ENCODE data around the gene POMT1.

The POMT1 gene

GRCh38 chr9:131476777-131477345 lies 25.9 kb upstream of the POMT1 start:
- DNase-seq (ENCODE audit: low spot score): no peak

- no peak for DNase-seq (ENCODE audit: low spot score)
These were observed 25.4 kb upstream of the POMT1 start for GRCh38 chr9:131477367-131477766.

- no peak for DNase-seq (ENCODE audit: low spot score)
These were observed 24.8 kb upstream of the POMT1 start for GRCh38 chr9:131477816-131478419.

GRCh38 chr9:131478421-131478868 lies 24.3 kb upstream of the POMT1 start:
- DNase-seq (ENCODE audit: low spot score): no peak

- no peak for DNase-seq (ENCODE audit: low spot score)
These were observed 23.8 kb upstream of the POMT1 start for GRCh38 chr9:131478911-131479310.

DNA sequence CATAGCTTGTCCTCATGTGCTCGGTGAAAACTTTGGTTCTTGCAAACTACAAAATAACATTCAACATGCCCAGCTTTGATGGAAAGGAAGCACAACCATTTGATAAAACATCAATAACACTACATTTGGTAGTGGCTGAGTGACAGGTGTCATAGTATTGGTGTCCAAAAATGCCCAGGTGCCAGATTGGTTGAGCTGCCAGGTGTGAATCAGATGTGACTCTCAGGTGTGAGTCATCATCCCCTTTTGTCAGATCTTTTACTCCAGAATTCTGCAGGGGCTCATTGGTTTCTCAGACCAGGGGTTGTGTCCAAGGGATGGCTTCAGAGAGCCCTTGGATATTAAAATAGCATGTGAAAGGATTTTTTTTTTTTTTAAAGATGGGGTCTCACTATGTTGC lies 22.5 kb upstream of the POMT1 start:
- no peak for DNase-seq (ENCODE audit: low spot score)

- no peak for DNase-seq (ENCODE audit: low spot score)
These were observed 21.0 kb upstream of the POMT1 start for GRCh38 chr9:131481441-131482342.

GRCh38 chr9:131482343-131483006 lies 20.2 kb upstream of the POMT1 start:
- DNase-seq (ENCODE audit: low spot score): no peak

DNA sequence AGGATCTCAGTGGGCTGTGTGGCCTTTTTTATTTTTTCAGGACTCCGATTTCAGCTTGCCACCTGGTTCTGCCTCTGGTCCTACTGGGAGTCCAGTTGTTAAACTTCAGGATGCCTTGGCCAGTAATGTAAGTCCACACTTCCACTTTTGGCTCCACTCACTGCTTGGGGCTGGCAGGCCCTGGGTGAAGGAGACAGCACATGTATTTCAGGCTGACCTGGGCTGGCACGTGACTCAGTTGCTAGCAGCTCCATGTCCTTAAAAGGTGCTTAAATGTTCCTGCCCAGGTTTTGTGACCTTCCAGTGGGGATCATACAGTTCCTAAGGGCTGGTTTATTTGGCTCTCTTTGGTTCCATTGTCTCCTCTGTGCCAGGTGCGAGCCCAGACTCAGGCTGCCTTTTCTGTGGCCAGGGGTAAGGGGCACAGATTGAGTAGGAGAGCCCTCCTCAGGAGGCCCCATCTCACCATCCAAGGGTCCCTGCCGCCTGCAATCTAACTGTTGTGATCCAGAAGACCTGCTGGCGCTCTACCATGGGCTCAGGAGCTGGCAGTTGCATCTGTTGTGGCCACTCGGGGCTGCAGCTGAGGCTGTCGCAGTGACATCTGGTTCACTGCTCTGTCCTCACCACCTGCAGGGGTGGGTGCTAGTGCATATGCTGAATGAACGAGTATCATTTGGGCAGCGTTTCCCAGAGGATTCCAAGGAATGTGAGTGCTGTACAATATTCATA lies 19.2 kb upstream of the POMT1 start:
- peak; percentile 52 for DNase-seq (ENCODE audit: low spot score)

GRCh38 chr9:131484051-131484445 lies 18.7 kb upstream of the POMT1 start:
- DNase-seq (ENCODE audit: low spot score): no peak

DNA sequence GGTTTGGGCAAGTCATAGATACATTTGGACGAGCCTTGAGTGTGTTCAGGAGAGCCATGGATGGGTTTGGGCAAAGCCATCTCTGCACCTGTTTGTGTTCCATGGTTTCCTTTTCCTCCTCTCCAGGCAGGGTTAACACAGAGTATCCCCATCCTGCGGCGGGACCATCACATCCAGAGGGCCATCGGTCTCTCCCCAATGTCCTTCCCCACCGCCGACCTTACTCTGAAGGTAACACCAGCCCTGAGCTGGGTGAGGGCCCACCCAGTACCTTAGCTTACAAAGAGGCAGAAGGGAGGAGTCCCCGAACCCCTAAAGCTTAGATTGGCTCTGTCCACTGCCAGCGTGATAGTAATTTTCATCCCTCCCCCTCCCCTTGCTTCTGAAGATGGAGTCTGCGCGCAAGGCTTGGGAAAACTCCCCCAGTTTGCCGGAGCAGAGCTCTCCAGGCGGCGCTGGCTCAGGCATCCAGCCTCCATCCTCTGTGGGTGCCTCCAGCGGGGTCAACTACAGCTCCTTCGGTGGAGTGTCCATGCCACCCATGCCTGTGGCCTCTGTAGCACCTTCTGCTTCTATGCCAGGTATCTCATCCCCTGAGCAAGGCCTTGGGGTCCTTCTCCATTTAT lies 18.0 kb upstream of the POMT1 start:
- no peak for DNase-seq (ENCODE audit: low spot score)

GRCh38 chr9:131485206-131485605 lies 17.5 kb upstream of the POMT1 start:
- DNase-seq (ENCODE audit: low spot score): no peak

GRCh38 chr9:131485728-131486422 lies 16.8 kb upstream of the POMT1 start:
- peak; percentile 59 for DNase-seq (ENCODE audit: low spot score)

- no peak for DNase-seq (ENCODE audit: low spot score)
These were observed 15.7 kb upstream of the POMT1 start for GRCh38 chr9:131487001-131487400.

GRCh38 chr9:131487621-131488031 lies 15.1 kb upstream of the POMT1 start:
- DNase-seq (ENCODE audit: low spot score): no peak

DNA sequence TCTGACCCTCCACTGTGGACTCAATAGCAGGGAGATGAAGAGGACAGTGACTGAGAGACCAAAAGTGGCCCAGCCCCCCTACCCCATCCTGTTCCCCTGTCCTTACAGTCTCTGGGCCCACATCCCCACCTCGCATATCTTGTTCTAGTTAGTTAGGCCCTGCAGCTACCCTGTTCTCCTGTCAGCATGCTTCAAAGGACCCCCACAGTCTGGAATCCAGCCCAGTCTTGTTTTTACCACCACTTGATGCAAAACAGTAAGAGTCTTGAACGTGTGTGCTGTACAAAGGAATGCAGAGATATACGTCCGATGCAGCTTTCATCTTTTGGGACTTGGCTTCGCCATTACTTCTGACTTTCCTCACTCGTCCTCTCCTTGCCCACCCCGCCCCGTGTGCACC lies 12.2 kb upstream of the POMT1 start:
- DNase-seq (ENCODE audit: low spot score): no peak

- DNase-seq (ENCODE audit: low spot score): no peak
These were observed 11.6 kb upstream of the POMT1 start for GRCh38 chr9:131491001-131491710.

GRCh38 chr9:131492070-131492469 lies 10.6 kb upstream of the POMT1 start:
- DNase-seq (ENCODE audit: low spot score): no peak

- no peak for DNase-seq (ENCODE audit: low spot score)
These were observed 8.3 kb upstream of the POMT1 start for GRCh38 chr9:131494296-131494870.

DNA sequence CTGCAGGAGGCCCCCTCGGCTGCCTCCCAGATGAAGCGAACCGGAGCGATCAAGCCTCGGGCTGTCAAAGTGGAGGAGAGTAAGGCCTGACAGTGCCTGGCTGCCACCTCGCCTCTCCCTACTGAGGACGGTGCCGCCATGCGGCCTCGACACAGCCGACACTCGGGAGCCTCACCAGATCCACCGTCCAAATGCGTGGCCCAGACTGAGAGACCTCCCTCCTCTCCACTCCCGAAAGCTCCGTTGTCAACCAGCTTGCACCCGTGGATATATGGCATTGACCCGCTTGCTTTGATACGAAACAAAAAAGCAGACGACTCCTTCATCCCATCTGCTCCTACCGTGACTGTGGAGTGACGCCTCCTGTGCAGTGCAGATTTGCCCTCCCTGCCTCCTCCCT lies 6.9 kb upstream of the POMT1 start:
- DNase-seq (ENCODE audit: low spot score): peak; percentile 63

Data from cerebellar cortex (tissue), 1 donor.